Right atrium auricular region (tissue), 2 donors: Measurements from ENCODE around the gene PEX14. TPM values are rescaled to one million over a fixed set of nuclear protein-coding genes. Genes with fewer than 3 reads are reported as not detected.

Experiments used
- DNase-seq: peaks from one replicate; pipeline ENCODE4 v3.0.0-alpha.2; 2019; ENCODE audit warnings: low spot score
- H3K27ac ChIP-seq, 2 donors: fragments of 200-600 bp; sonication (generic); 1 replicate in 1 of 2; 2 replicates in 1 of 2; pipeline ENCODE4 v1.5.1; 2016 to 2019
- H3K27me3 ChIP-seq, 2 donors: fragments of 200-600 bp; sonication (generic); one replicate each; pipeline versions ENCODE4 v1.5.1 to v1.6.0; 2017 to 2019
- H3K36me3 ChIP-seq: fragments of 200-600 bp; sonication (generic); one replicate; pipeline ENCODE4 v1.5.1; 2016
- H3K4me1 ChIP-seq, 2 donors: fragments of 200-600 bp; sonication (generic); one replicate each; pipeline versions ENCODE4 v1.5.1 to v1.6.0; 2017 to 2019
- H3K4me3 ChIP-seq, 2 donors: fragments of 200-600 bp; sonication (generic); 1 replicate in 1 of 2; 2 replicates in 1 of 2; pipeline ENCODE4 v1.5.1; 2017 to 2019; ENCODE audit warnings: mild to moderate bottlenecking in 1 of 2, moderate library complexity in 1 of 2
- H3K9me3 ChIP-seq, 2 donors: fragments of 200-600 bp; sonication (generic); one replicate each; pipeline ENCODE4 v1.5.1; 2019
- total RNA-seq, 2 donors: library from RNA; depleted of rRNA; stranded (reverse); fragments of >200 nt; gene quantifications; one replicate each; pipeline ENCODE4 v1.1.0, GENCODE V29; 2016
- TF ChIP-seq, protein P1 (sequence below), 2 donors: fragments of 200-600 bp; sonication (generic); IDR thresholded peaks; one replicate each; pipeline ENCODE4 v1.5.1; 2019; ENCODE audit warnings: antibody characterized with exemption in 2 of 2

PEX14 gene
- total RNA-seq, 2 donors from 2014 or later, result 13.7 to 14.5 TPM

DNA sequence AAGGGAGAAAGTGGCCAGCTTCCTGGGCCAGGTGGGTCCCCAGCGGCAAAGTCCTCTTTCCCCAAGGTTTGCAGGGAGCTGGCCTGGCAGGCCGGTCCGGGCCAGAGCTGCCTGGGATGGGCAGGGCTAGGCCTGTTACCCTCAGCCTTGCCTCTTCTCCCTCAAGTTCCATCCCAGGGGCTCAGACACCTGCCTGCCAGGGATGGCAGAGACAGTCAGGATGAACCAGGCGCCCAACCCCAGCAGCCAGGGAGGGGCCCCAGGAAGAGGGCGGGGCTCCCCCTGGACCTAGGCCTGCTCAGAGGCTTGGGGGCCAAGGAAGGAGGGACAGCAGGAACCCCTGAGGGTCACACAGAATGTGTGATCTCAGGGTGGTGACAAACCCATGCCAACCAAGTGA lies 201.1 kb downstream of the PEX14 start:
- Histone ChIP-seq H3K36me3 (no peaks in the 10 kb centered on the region), H3K4me1 (peaks cover 0 to 97% of the 10 kb centered on the region in 2 donors), H3K27me3 (no peaks in the 10 kb centered on the region), H3K4me3 (no peak overlapping the region), H3K27ac (peak overlapping the region; percentile 72 to 85), H3K9me3 (no peaks in the 10 kb centered on the region)
- DNase-seq, result no peak
- TF ChIP-seq, protein P1, sequence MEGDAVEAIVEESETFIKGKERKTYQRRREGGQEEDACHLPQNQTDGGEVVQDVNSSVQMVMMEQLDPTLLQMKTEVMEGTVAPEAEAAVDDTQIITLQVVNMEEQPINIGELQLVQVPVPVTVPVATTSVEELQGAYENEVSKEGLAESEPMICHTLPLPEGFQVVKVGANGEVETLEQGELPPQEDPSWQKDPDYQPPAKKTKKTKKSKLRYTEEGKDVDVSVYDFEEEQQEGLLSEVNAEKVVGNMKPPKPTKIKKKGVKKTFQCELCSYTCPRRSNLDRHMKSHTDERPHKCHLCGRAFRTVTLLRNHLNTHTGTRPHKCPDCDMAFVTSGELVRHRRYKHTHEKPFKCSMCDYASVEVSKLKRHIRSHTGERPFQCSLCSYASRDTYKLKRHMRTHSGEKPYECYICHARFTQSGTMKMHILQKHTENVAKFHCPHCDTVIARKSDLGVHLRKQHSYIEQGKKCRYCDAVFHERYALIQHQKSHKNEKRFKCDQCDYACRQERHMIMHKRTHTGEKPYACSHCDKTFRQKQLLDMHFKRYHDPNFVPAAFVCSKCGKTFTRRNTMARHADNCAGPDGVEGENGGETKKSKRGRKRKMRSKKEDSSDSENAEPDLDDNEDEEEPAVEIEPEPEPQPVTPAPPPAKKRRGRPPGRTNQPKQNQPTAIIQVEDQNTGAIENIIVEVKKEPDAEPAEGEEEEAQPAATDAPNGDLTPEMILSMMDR (IDR thresholded peaks at IDR 0.05), result no peak

DNA sequence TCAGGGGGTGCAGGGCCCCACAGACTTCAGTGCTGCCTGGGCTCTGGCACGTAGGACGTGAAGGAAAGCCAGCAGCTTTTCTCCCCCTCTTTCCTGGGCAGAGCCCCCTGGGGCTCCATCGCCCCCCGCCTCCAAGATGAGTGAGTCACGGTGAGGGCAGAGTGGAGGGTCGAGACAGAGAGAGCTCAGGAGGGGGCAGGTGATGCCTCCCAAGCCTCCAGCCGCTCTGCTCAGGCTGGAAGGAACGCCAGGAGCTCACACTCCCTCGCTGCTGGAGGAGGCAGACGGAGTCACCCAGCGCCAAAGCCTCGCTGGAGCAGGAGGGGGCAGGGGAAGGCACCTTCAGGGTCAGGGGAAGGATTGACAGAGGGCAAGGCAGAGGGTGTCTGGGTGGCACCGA lies 202.2 kb downstream of the PEX14 start:
- Histone ChIP-seq H3K9me3 (no peaks in the 10 kb centered on the region), H3K4me1 (peaks cover 0 to 98% of the 10 kb centered on the region in 2 donors), H3K4me3 (no peak overlapping the region), H3K36me3 (no peaks in the 10 kb centered on the region), H3K27ac (peak overlapping the region; percentile 72 to 85), H3K27me3 (no peaks in the 10 kb centered on the region)
- no peak for DNase-seq
- TF ChIP-seq, protein P1 (IDR thresholded peaks at IDR 0.05), result no peak

GRCh38 chr1:10677491-10678391 lies 203.0 kb downstream of the PEX14 start:
- Histone ChIP-seq H3K27me3 (no peaks in the 10 kb centered on the region), H3K4me3 (no peak overlapping the region), H3K36me3 (no peaks in the 10 kb centered on the region), H3K4me1 (peaks cover 0 to 98% of the 10 kb centered on the region in 2 donors), H3K9me3 (no peaks in the 10 kb centered on the region), H3K27ac (peak overlapping the region; percentile 72 to 85)
- DNase-seq, result no peak
- TF ChIP-seq, protein P1 (IDR thresholded peaks at IDR 0.05), result no peak

GRCh38 chr1:10678402-10678801 lies 203.7 kb downstream of the PEX14 start:
- Histone ChIP-seq H3K27me3 (no peaks in the 10 kb centered on the region), H3K9me3 (no peaks in the 10 kb centered on the region), H3K4me1 (peaks cover 0 to 98% of the 10 kb centered on the region in 2 donors), H3K36me3 (no peaks in the 10 kb centered on the region), H3K27ac (peak overlapping the region; percentile 72 to 85), H3K4me3 (no peak overlapping the region)
- no peak for DNase-seq
- TF ChIP-seq, protein P1 (IDR thresholded peaks at IDR 0.05), result no peak

DNA sequence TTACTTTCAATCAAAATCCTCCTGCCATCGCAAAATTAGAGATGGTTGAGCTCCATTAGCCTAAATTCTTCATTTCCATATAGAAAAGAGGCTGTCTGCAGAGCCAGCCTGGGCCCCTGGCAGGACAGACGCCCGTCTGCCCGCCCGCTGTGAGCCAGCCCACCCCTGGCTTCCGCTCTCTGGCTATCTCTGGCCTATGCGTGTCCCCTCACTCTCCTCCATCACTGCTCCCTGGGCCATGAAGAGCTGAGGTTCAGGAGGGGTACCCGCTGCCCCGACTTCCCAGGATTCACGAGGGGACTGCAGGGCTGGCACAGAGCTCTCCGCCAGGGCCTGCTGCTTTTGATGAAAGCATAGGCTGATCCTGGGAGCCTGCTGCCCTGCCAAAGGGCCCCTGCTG lies 204.1 kb downstream of the PEX14 start:
- TF ChIP-seq, protein P1 (IDR thresholded peaks at IDR 0.05), result no peak
- Histone ChIP-seq H3K27me3 (no peaks in the 10 kb centered on the region), H3K36me3 (no peaks in the 10 kb centered on the region), H3K9me3 (no peaks in the 10 kb centered on the region), H3K4me1 (peaks cover 0 to 98% of the 10 kb centered on the region in 2 donors), H3K27ac (peak overlapping the region; percentile 72 to 85), H3K4me3 (no peak overlapping the region)
- DNase-seq, result no peak
